IPS-11a (cell line): ENCODE results near the gene SPOCD1.

Source experiments
- H3K4me3 ChIP-seq: one replicate; pipeline ENCODE4 v1.5.1; 2013; ENCODE audit warnings: low read depth, low read length, control low read depth

The SPOCD1 gene

DNA sequence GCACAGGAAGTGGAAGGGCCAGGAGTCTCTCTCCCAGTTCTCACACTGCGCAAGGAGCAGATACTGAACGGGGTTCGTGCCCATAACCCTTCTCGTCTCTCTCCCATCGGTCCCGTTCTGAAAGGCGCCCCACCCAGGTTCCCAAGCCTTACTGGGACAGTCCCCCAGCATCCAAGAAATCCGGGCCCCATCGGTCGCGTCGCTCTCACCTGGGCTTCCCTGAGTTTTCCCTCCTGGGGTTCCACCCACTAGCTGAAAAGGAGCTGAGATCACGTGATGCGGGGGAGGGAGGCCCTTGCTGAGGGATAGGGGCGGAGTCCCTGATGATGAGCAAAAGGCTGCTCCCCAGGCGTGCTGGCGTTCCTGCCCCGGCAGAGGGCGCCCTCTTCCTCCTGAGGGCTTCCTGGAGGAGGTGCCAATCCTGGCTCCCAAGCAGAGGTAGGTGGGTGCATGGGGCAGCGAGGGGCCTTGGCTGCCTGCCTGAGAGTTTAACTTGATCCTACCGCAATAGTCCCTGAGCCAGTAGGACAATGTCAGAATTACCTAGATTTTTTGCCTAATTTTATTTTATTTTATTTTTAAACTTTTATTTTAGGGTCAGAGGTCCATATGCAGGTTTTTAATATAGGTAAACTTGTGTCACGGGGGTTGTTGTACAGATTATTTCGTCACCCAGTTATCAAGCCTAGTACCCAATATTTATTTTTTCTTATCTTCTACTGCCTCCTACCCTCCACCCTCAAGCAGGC is at the start of gene SPOCD1:
Gene SPOCD1, minus strand, starts transcription at position 271 of the 749 bp plus-strand sequence. CDS start 689 bp downstream, outside the sequence.
- H3K4me3 ChIP-seq, result no peak within 1 kb of the TSS

- H3K4me3 ChIP-seq, result no peak overlapping the region
Observed at GRCh38 chr1:31862071-31862470, 46.2 kb upstream of the SPOCD1 start.

GRCh38 chr1:31861346-31861745 is 45.5 kb upstream of the SPOCD1 start:
- no peak overlapping the region for H3K4me3 ChIP-seq

GRCh38 chr1:31860581-31860980 is 44.8 kb upstream of the SPOCD1 start:
- H3K4me3 ChIP-seq, result no peak overlapping the region

DNA sequence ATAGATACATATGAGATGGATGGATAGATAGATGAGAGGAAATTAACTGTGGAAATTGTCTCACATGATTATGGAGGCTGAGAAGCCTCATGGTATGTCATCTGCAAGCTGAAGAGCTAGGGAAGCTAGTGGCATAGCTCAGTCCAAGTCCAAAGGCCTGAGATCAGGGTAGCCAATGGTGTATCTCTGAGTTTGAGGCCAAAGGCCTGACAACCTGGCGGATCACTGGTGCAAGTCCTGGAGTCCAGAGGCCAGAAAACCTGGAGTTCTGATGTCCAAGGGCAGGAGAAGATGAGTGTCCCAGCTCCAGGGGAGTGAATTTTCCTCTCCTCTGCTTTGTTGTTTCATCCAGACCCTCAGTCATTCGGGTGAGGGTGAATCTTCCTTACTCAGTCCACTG is 43.9 kb upstream of the SPOCD1 start:
- no peak overlapping the region for H3K4me3 ChIP-seq

DNA sequence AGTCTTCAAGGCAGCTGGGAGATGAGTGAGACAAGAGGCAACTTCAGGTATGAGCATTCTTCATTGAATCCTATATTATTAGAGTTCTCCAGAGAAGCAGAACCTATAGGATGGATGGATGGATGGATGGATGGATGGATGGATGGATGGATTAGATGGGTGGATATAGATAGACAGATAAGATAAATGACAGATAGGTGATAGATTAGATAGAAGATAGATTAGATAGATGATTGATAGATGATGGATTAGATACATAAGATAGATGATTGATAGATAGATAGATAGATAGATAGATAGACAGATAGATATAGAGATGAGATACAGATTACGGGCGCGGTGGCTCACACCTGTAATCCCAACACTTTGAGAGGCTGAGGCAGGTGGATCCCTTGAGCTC is 43.2 kb upstream of the SPOCD1 start:
- H3K4me3 ChIP-seq, result no peak overlapping the region

GRCh38 chr1:31857863-31858262 is 42.0 kb upstream of the SPOCD1 start:
- H3K4me3 ChIP-seq, result no peak overlapping the region

- H3K4me3 ChIP-seq, result no peak overlapping the region
Observed at GRCh38 chr1:31856140-31856539, 40.3 kb upstream of the SPOCD1 start.

- no peak overlapping the region for H3K4me3 ChIP-seq
Observed at GRCh38 chr1:31855038-31855845, 39.4 kb upstream of the SPOCD1 start.

GRCh38 chr1:31849653-31850052 is 33.8 kb upstream of the SPOCD1 start:
- no peak overlapping the region for H3K4me3 ChIP-seq

- H3K4me3 ChIP-seq, result no peak overlapping the region
Observed at GRCh38 chr1:31848381-31848897, 32.6 kb upstream of the SPOCD1 start.

DNA sequence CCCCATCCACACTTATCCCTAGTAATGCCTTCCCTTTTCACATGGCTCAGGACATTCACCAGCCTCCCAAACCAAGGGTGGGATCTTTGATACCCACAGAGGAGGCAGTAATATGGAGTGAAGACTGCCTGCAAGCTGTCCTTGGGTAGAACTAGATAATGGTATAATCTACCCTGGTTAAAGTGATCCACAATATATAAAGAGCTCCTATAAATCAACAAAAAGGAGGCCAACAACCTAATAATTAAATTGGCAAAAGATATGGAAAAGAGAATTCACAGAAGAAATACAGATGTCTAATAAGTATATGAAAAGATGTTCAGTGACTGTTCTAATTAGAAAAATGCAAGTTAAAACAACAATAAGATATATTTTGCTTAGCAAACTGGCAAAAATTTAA is 30.7 kb upstream of the SPOCD1 start:
- no peak overlapping the region for H3K4me3 ChIP-seq

DNA sequence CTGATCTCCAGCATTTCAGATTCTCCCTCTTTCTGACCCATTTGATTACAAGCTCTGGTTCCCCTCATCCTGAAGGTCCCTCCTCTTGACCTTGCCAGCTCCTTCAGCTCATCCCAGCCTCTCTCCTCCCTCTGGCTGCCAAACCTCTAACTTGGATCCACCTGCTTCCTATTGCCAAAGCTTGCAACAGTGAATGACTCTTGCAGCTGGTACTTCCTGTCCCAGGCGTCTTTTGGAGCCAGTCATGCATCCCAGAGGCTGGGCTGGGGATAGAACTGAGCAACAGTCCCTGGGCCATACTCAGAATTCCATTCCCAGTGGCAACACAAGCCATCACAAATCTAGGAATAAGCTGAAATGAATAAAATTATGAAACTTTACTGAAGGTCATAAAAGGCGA is 27.7 kb upstream of the SPOCD1 start:
- H3K4me3 ChIP-seq, result no peak overlapping the region

- H3K4me3 ChIP-seq, result no peak overlapping the region
Observed at GRCh38 chr1:31839662-31840343, 24.0 kb upstream of the SPOCD1 start.

DNA sequence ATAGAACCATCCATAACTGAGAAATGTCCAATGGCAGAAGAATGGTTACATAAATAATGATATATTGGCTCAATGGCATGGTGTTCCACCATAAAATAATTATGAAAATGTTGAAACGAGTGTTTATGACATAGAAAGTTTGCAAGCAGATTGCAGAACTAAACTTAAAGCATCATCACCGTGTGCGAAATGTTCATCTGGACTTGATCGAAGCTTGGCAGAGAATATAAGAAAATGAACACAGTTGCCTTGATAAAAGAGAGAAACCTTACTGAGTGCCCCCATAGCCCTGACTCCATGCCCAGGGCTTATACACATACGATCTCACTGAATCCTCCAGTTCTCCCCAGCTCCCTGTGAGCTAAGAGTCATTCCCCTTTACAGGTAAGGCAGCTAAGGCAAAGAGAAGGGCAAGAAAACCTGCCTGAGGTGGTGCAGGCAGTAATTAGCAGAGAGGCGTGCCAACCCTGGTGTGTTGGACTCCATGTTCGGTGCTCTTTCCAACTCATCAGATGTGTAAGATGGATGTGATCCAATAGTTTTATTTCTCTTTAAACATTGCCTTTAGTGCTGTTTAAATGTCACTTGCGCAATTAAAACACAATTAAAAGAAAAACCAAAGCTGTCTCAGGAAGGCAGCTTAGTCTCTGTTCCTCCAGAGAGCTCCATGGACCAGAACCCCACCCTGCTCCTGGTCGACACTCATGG is 21.8 kb upstream of the SPOCD1 start:
- H3K4me3 ChIP-seq, result no peak overlapping the region

DNA sequence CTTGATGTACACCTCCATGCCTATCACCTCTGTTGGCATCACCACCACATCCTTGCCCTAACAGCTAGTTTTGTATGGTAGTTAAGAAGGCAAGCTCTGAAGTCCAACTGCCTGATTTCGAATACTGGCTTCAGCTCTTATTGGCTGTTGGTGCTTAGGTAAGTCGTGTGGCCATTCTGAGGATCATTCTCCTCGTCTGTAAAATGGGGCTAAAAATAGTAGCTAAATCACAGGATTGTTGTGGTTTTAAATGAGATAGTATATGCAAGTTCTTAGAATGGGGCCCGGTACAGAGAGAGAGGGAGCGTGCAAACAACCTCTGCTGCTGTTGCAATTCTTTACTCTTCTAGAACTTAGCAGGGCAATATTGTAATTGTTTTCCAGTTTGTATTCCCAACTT is 20.8 kb upstream of the SPOCD1 start:
- H3K4me3 ChIP-seq, result no peak overlapping the region

DNA sequence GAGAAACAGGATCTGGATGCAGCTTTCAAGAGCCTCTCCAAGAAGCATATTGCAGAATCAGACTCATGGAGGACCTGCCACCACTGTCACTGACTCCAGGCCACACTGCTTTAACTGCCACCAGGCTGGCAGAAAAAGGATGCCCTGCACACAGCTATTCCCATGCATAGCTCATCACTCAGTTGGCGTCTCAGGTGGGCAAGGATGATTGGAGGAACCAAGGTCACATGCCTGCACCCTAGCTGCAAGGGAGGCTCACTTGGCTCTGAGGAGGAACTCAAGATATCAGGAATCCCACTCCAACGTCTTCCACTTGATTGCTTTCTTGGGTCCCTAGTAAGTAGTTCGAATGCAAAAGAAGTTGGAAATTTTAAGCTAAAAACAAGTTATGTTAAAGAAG is 19.6 kb upstream of the SPOCD1 start:
- no peak overlapping the region for H3K4me3 ChIP-seq

- no peak overlapping the region for H3K4me3 ChIP-seq
Observed at GRCh38 chr1:31834501-31834900, 18.7 kb upstream of the SPOCD1 start.

GRCh38 chr1:31831397-31832378 is 15.9 kb upstream of the SPOCD1 start:
- H3K4me3 ChIP-seq, result no peak overlapping the region

GRCh38 chr1:31830511-31830910 is 14.7 kb upstream of the SPOCD1 start:
- no peak overlapping the region for H3K4me3 ChIP-seq
